ENCODE measurements around the gene FAM131C.
"Not testable (repeated sequence)": the region's sequence is repeated elsewhere in the genome, so short reads cannot be mapped to it uniquely, and the experiment has no call there.

DNA sequence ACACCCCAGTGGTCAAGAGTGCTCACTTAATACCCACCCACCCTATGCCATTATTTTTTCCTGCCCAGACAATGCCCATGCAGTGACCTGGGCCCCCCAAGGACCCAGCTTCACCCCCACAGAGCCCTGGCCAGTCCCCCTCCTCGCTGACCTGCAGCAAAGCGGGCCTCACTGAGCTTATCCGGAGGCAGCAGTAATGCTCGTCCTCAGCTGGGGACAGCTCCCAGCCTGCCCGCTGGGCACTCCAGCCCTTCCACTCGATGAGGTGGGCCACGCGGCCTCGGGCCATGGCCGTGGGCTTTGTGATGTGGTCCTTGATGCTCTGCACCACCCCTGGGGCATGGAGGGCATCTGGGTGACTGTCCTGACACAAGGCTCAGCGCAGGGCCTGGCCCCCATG is 37.0 kb downstream of the FAM131C start:
- not testable (repeated sequence) for TF ChIP-seq POLR2A (IDR thresholded peaks at IDR 0.05; ENCODE audit: low read depth, low read length); POLR2AphosphoS5 (IDR thresholded peaks at IDR 0.05; ENCODE audit: low read depth, low read length); TAF1 (IDR thresholded peaks at IDR 0.05; ENCODE audit: borderline replicate concordance, low read depth, low read length)
